GM21423 (cell line): ENCODE data around the gene P2RX6.

Experiments used
- ATAC-seq: cut with Tn5 transposase; IDR thresholded peaks from one replicate; pipeline ENCODE4 v1.9.1; 2021; ENCODE audit warnings: mild to moderate bottlenecking, moderate library complexity; ENCODE audit not compliant: unreplicated experiment

P2RX6 gene

DNA sequence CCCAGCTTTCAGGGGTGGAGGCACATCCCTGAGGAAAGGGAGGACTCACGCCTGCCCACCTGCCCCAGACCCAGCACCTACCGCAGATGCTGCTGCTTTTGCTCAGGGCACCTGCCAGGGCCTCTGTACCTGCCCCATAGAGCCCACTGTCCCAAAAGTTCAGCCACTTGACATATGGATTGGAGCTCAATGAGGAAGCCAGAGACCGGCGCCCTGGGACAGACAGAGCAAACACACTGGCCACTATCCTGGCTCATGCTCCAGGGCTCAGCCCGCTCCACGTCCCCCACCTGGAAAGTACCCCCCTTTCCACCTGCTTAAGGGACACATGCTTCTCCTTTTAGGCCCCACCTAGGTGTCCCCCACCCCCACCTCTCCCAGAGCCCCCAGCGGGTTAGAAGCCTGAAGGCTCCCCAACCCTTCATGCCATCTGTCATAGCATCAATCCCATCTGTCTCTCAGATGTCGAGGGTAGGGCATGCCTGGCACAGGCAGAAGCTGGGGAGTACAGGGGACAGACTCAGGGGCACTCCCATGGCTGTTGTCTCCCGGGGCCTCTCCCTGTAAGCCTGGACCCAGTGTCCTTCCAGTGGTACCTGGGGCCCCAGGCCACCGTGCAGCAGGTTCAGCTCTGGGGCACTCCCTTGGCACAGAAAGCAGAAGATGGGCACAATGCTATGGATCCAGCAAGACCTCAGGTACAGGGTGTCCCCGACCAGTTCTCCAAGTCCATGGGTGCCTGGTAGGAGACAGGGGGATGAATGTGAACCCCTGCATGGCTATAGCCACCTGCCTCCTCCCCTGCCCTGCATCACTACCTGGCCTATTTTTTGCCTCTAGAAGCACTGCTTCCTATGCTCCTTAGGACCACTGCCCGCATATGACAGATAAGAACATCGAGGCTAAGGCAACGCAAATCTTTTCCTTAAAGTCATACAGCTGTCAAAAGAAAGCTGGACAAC lies 2.2 kb upstream of the P2RX6 start:
- no peak for ATAC-seq

DNA sequence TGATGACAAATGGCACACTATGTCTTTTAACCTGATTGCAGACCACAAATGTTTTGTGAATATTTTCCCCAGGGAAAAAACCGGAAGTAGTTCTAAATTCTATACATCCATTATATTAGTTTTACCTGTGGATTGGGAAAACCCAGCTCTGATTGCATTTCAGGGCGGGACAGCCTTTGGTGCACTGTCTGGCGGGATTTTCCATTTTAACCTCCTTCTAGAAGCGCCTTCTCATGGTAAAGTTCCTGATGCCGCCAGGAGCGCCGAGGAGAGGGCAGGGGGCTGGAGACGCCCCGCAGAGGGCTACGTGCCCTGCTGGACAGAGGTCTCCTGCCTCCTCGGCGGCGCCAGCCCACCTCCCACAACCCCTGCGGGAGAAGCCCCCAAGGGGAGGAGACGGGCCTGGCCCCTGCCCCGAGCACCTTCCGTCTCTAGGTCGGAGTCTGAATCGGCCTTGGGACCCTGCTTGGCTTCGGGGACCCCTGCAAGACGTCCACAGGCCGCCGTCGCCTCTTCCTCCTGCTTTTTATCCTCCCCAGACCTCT lies 1.2 kb upstream of the P2RX6 start:
- ATAC-seq: no peak

DNA sequence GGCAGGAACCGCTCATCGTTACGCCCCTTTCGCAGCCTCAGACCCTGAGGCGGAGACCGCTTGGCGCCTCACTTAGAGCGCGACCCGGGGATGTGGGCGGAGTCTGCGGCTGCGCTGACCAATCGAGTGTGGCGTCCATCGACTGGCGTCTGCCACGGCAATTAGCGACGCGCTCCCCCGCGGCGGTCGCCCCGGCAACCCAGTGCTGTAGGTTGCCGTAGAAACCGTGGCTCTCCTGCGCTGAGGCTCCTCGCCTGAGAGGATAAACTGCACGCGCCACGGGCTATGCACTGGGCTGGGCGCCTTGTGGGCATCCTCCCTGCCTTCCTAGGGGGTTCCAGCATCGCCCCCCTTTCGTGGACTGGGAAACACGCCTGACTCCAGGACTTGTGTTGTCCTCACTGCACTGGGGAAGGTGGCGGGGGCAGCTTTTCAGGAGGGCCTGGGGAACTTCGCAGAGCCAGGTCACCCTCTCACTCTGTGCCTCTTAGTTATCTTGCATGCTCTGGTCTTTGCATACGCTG lies 701 bp upstream of the P2RX6 start:
- peak; percentile 77 for ATAC-seq

DNA sequence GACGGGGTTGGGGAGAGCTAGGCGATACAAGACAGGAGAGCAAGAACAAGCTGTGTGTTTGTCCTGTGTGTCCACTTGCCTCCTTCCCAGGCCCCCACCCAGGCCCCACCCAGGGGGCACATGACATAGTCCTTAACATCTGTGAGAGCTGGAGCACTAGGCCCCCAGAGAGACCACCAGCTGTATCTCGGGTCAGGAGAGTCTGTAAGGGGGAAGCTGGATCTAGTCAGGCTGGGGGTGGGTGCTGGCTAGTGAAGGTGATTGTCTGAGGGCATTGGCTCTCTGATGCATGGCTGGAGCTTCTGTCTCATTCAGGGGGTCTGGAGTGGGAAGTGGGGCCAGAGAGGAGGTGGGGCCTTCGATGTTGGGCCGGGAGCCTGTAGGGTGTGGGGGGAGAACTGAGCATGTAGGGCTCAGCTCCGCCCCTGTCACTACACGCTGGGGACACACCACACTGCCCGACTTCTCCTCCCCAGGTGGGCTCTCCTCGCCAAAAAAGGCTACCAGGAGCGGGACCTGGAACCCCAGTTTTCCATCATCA lies 571 bp downstream of the P2RX6 start:
- ATAC-seq: no peak

DNA sequence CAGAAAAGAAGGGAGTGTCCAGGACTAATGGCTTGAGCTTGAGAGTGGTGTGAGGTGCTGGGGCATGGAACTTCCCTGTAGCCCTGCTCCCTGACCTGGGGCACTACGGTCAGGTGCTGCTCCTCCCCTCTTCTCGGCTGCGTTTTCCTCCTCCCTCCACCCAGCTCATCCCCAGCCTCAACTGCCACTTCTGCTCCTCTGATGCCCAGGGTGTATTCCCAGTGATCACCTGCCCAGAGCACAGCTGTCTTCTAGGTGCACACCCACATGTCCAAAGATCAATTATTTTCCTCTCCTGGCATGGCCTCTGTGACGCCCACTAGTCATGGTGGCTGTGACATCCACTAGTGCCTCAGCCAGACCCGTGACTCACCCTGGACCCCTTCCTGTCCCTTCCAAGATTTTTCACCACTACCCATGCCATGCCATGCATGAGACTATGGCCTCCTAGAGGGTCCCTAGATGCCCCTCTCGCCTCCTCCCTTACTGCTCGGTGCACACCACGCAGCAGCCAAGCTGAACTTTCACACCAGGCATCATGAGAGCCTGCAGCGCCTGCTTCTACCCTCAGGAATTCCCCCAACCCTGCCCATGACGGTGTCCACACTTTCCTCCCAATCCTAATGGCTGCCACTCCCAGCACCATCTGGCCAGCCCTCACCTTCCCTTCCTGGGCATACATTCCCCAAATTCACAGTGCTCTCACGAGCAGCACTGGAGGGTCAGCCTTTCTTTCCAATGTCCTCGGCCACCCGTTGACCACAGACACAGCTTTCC lies 1.9 kb downstream of the P2RX6 start:
- no peak for ATAC-seq

DNA sequence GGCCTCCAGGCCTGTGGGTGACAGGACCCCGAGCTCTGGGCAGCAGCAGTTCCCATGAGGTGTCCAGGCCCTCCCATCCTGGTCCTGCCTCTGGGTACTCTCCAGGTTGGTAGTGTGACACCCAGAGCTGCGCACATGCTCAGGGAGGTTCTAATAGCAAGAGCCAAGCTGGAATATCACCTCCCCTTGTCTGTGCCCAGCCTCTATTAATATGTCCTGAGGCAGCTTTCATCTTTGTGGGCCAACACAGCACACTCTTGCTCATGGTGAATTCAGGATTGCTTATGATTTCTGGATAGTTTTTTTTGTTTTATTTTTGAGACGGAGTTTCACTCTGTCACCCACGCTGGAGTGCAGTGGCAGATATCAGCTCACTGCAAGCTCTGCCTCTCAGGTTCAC lies 3.3 kb downstream of the P2RX6 start:
- ATAC-seq: no peak

DNA sequence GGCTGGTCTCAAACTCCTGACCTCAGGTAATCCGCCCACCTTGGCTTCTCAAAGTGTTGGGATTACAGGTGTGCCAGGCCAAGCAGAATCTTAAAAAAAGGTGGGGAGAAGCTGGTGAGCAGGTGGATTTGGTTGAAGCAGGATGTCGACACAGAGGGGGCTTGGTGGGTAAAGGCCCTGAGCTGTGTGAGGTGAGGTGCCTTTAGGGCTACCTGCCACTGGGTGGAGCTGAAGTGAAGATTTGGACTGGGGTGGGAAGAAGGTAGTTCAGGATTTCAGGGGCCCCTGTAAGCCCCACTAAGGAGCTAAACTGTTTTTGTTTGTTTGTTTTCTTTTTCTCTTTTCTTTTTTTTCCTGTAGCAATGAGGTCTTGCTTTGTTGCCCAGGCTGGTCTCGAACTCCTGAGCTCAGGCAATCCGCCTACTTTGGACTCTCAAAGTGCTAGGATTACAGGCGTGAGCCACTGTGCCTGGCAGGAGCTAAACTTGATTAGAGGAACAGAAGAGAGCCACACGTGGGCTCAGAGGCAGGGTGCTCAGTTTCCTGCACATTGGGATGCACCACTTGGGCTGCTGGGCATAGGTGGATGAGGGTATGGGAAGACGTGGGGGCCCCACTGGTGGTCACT lies 6.0 kb downstream of the P2RX6 start:
- no peak for ATAC-seq

DNA sequence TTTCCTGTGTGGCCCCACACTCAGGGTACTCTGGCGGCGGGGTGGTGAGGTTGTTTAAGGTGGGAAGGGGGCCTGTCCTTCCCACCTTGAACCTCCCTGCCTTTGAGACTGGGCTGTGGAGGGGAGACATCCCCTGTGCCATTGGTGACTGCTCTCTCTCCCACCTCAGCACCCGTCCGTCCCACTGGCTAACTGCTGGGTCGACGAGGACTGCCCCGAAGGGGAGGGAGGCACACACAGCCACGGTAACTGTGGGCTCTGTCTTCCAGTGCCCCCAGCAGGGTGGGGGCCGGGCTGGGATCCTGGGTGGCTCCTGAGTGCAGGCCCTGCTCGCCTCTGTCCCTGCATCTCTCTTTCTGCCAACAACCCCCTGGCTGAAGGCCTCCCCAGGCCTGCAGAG lies 7.5 kb downstream of the P2RX6 start:
- no peak for ATAC-seq

DNA sequence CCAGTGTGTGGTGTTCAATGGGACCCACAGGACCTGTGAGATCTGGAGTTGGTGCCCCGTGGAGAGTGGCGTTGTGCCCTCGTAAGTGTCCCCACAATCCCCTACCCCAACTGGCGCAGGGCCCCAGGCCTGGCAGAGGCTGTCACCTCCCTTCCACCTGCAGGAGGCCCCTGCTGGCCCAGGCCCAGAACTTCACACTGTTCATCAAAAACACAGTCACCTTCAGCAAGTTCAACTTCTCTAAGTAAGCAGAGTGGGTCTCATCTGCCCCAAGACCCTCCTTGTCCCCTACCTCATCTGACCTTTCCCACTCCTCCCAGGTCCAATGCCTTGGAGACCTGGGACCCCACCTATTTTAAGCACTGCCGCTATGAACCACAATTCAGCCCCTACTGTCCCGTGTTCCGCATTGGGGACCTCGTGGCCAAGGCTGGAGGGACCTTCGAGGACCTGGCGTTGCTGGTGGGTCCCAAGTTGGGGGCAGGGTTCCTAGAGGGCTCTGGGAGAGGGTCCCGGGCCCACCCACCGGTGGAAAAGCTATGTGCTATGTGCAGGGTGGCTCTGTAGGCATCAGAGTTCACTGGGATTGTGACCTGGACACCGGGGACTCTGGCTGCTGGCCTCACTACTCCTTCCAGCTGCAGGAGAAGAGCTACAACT lies 8.1 kb downstream of the P2RX6 start:
- no peak for ATAC-seq

DNA sequence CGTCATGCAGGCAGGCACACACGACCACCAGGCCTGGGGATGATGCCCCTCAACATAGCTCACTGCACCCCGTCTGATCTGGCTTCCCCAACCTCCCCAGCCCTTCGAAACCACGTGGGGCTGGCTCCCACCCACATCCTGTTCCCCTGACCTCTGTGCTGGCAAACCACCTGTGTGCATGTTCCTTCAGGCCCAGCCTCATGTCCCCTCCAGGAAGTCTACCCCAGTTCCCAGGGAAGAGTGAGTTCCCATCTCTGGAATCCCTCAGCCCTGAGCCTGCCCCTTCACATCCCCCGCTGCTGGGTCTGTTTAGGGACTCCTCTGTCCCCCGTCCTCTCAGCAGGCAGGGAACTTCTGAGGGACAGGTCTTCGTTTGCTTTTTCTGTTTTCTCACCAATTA lies 10.3 kb downstream of the P2RX6 start:
- ATAC-seq: no peak

DNA sequence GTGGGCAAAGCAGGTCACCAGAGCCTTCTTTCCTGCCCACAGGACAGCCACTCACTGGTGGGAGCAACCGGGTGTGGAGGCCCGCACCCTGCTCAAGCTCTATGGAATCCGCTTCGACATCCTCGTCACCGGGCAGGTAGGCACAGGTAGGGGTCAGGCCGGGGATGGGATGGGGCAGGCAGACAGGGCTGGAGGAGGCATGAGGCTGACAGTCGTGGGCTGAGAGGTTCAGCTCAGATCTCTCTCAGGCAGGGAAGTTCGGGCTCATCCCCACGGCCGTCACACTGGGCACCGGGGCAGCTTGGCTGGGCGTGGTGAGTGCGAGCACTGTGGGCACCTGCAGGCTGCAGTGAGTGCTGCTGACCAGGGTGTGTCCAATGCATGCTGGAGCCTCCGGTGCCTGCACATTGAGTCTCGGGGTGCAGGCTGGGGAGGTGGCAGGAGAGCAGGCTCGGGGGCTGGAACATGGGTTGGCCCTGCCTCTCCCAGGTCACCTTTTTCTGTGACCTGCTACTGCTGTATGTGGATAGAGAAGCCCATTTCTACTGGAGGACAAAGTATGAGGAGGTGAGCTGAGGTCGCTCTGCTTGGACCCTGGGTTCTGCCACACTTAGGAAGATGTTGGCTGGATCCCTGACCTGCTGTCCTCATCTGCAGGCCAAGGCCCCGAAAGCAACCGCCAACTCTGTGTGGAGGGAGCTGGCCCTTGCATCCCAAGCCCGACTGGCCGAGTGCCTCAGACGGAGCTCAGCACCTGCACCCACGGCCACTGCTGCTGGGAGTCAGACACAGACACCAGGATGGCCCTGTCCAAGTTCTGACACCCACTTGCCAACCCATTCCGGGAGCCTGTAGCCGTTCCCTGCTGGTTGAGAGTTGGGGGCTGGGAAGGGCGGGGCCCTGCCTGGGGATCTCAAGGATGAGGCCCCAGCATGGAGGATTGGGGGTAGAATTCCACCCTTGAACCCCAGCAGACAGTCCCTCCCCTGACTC lies 11.1 kb downstream of the P2RX6 start:
- no peak for ATAC-seq

DNA sequence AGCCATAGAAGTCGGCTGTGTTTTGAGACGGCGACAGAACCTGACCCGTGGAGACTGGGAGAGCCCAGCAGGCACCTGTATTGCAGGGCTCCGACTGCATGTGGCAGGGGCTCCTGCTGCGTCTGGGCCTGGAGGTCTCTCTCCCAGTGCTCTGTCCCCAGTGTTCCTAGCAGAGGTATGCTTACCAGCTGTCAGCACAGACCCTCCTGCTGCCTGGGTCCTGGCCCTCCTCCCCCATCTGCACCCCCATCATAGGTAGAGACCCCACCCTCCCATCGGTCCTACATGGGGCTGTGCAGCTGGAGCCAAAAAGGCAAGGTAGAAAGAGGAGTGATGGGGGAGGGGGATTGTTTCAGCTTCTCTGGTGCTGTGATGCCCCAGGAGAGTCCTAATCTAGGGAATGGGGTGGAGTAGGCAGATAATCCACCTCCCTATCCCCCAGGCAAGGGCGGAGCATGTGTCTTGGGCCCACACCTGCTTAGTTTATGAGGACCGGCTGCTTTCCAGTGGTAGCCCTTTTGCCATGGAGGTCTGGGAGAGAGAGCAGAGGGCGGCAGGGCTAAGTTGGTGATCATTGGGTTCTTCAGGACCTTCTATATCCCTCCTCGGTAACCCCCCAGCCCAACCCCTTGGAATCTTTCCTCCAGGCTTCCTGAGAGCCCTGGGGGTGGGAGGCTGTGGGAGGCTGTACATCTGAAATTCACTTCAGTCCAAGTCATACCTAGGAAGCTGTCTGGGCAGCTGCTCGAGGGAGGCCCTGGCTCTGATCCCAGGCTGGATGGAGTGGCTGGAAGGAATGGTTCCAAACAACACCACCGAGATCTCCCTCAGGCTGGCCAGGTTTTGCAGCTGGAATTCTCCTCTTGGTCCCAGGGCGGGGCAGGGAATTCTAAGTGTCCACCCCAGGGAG lies 12.1 kb downstream of the P2RX6 start:
- ATAC-seq: no peak

DNA sequence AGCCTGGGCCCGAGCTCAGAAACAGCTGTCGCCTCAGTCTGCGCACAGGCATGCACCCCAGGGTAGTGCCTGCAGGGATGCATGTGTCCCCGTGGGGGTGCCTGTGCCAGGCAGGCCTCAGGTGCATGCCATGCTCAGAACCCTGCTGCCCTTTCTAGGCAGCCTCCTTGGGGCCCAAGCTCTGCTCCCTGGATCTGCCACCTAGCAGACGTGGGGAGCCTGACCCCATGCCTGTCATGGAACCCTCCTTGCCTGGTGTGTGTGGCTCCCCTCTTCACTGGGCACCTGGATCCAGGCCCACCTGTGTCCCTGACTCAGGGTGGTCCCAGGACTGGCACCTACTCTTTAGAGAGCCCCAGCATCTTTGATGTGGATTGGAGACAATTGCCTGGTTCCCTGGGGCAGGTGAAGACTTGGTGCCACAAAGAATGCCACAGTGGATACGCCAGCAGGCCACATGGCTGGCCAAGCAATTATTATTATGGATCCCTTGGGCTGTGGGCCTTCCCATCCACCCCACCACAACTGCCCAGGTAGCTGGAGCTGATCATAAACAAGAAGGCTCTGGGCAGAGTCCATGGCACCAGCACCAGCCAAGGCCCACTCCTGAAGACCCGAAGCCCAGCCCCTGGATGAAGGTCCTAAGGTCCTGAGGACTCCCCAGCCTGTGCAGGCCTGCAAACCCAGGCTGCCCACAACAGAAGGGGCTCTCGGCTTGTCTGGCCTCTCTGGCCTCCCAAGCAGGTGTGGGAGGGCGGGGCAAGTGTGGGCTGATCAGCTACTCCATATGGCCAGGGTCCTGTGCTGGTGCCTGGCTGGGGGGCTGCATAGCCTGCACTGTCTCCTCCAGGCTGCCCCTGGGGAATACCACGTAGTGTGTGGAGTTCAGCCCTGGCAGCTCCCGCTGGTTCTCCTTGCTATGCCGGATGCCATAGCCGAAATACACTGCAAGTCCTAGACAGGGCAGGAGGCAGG lies 13.6 kb downstream of the P2RX6 start:
- ATAC-seq: no peak

DNA sequence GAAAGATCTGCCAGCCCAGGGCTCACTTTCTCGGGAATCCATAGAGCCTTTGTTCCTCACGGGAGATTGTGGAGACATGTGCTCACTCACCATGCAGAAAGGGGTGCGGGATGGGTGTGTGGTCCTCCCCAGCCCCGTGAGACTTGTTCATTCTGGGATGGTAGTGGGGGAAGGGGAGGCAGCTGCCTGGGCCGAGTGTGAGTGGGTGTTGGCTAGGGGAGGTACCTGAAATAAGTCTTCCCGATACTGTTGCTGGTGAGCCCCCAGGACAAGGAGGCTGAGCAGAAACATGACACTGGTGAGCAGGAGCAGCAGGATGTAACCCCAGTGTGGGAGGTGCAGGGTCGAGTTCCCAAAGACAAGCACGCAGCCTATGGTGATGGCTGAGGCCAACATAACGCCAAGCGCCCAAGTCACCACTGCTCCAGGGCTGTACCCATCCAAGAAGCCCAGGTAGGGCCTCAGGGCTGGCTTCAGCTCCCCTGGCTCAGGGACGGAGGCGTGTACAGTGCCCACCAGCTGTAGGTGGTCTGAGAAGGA lies 14.6 kb downstream of the P2RX6 start:
- no peak for ATAC-seq

DNA sequence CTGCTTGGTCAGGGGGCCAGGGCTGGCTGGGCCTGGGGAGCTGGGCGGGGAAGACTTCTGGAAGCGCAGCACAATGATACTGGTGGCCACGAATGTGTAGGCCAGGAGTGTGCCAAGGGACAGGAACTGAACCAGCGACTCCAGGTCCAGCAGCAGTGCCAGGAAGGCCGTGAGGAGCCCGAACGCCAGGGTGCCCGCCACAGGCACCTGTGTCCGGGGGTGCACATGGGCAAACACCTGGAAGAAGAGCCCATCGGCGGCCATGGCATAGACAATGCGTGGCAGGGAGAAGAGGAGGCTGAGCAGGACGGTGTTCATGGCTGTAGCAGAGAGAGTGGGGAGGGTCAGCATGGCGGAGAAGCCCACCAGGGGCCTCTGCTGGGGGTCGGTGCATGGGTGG lies 15.1 kb downstream of the P2RX6 start:
- no peak for ATAC-seq
